ENCODE data around the gene RRP8.

RRP8 gene

GRCh38 chr11:6557063-6557462 lies 46.4 kb downstream of the RRP8 start:
- no peak for TF ChIP-seq CTCF (IDR thresholded peaks at IDR 0.05; ENCODE audit: low read depth, low read length)
- no peak for DNase-seq (ENCODE audit: low read depth in 2 of 2)
- no peak overlapping the region for H3K4me3 ChIP-seq (replicated peaks in 1 of 2; ENCODE audit: low read depth in 2 of 2, low read length in 2 of 2)

GRCh38 chr11:6556139-6556949 lies 47.1 kb downstream of the RRP8 start:
- no peak for TF ChIP-seq CTCF (IDR thresholded peaks at IDR 0.05; ENCODE audit: low read depth, low read length)
- DNase-seq (ENCODE audit: low read depth in 2 of 2): no peak
- H3K4me3 ChIP-seq (replicated peaks in 1 of 2; ENCODE audit: low read depth in 2 of 2, low read length in 2 of 2): no peak overlapping the region

- no peak for TF ChIP-seq CTCF (IDR thresholded peaks at IDR 0.05; ENCODE audit: low read depth, low read length)
Measured at GRCh38 chr11:6554828-6555706, 48.3 kb downstream of the RRP8 start.

GRCh38 chr11:6553634-6554033 lies 49.8 kb downstream of the RRP8 start:
- DNase-seq (ENCODE audit: low read depth in 2 of 2): no peak
- no peak for TF ChIP-seq CTCF (IDR thresholded peaks at IDR 0.05; ENCODE audit: low read depth, low read length)
- no peak overlapping the region for H3K4me3 ChIP-seq (replicated peaks in 1 of 2; ENCODE audit: low read depth in 2 of 2, low read length in 2 of 2)

More at GRCh38 chr11:6554828-6555706, 48.3 kb downstream of the RRP8 start:
- H3K4me3 ChIP-seq (replicated peaks in 1 of 2; ENCODE audit: low read depth in 2 of 2, low read length in 2 of 2): no peak overlapping the region
- no peak for DNase-seq (ENCODE audit: low read depth in 2 of 2)

GRCh38 chr11:6548641-6549040 lies 54.8 kb downstream of the RRP8 start:
- DNase-seq (ENCODE audit: low read depth in 2 of 2): no peak
- no peak for TF ChIP-seq CTCF (IDR thresholded peaks at IDR 0.05; ENCODE audit: low read depth, low read length)

GRCh38 chr11:6548121-6548520 lies 55.3 kb downstream of the RRP8 start:
- no peak for DNase-seq (ENCODE audit: low read depth in 2 of 2)
- H3K4me3 ChIP-seq (replicated peaks in 1 of 2; ENCODE audit: low read depth in 2 of 2, low read length in 2 of 2): no peak overlapping the region
- TF ChIP-seq CTCF (IDR thresholded peaks at IDR 0.05; ENCODE audit: low read depth, low read length): no peak

More at GRCh38 chr11:6548641-6549040, 54.8 kb downstream of the RRP8 start:
- no peak overlapping the region for H3K4me3 ChIP-seq (replicated peaks in 1 of 2; ENCODE audit: low read depth in 2 of 2, low read length in 2 of 2)

All from cardiac fibroblast (primary cell).